Breast epithelium (tissue), 3 donors: ENCODE measurements around the gene CHMP1B.

Source experiments
- CTCF ChIP-seq, 3 donors: fragments of 450-650 bp; IDR thresholded peaks; one replicate each; pipeline ENCODE4 v1.5.1; 2016 to 2017; ENCODE audit warnings: antibody characterized with exemption in 3 of 3, mild to moderate bottlenecking in 3 of 3, moderate library complexity in 3 of 3
- POLR2A ChIP-seq: fragments of 450-650 bp; IDR thresholded peaks from one replicate; pipeline ENCODE4 v1.6.1; 2016; ENCODE audit warnings: antibody characterized with exemption, mild to moderate bottlenecking, moderate library complexity
- POLR2AphosphoS5 ChIP-seq, 3 donors: sonication (generic); formaldehyde crosslinking; IDR thresholded peaks; one replicate each; pipeline ENCODE4 v1.6.1; 2017; ENCODE audit warnings: antibody characterized with exemption in 3 of 3

- TF ChIP-seq CTCF (IDR thresholded peaks at IDR 0.05) (no peak), POLR2AphosphoS5 (IDR thresholded peaks at IDR 0.05) (no peak), POLR2A (no peak)
These were observed 6.8 kb upstream of the CHMP1B start for GRCh38 chr18:11844436-11844835.
